A673 (cell line): ENCODE data around the gene BBS9. TPM values are rescaled to one million over a fixed set of nuclear protein-coding genes. Genes with fewer than 3 reads are reported as not detected.

Source experiments
- BruUV-seq: library from RNA; stranded (reverse); fragments of 400-500 nt; replicated peaks from 2 replicates; lab custom pipeline; 2021; lab: Mats Ljungman, UMichigan
- CTCF ChIA-PET: fragments of 300-600 bp; sonication (Branson Sonifier 250); formaldehyde crosslinking; loops from one replicate; lab custom pipeline; 2022; ENCODE audit warnings: antibody characterized with exemption; lab: Charles Lee
- POLR2A ChIA-PET: fragments of 300-600 bp; sonication (Branson Sonifier 250); formaldehyde crosslinking; loops from one replicate; lab custom pipeline; 2022; ENCODE audit warnings: antibody characterized with exemption; ENCODE audit not compliant: low non-redundant PET; lab: Charles Lee
- DNase-seq: peaks from one replicate; pipeline ENCODE4 v3.0.0-alpha.2; 2015; ENCODE audit warnings: low spot score
- H3K27ac ChIP-seq: fragments of 200-600 bp; sonication (generic); 2 replicates; pipeline ENCODE4 v1.5.1; 2016; ENCODE audit warnings: mixed run types, low read depth, mild to moderate bottlenecking, mixed read lengths, antibody characterized with exemption, low read length; ENCODE audit not compliant: poor library complexity, severe bottlenecking
- H3K27me3 ChIP-seq: fragments of 200-600 bp; sonication (generic); replicated peaks from 2 replicates; pipeline ENCODE4 v1.6.1; 2017; ENCODE audit warnings: mixed run types, low read depth, mild to moderate bottlenecking, mixed read lengths, antibody characterized with exemption, low read length; ENCODE audit not compliant: insufficient read depth, poor library complexity
- H3K36me3 ChIP-seq: fragments of 200-600 bp; sonication (generic); 2 replicates; pipeline ENCODE4 v1.6.1; 2016; ENCODE audit warnings: mixed run types, mild to moderate bottlenecking, mixed read lengths, antibody characterized with exemption, low read length; ENCODE audit not compliant: insufficient read depth, poor library complexity, severe bottlenecking
- H3K4me1 ChIP-seq: fragments of 200-600 bp; sonication (generic); 2 replicates; pipeline ENCODE4 v1.6.1; 2017; ENCODE audit warnings: mixed run types, mild to moderate bottlenecking, mixed read lengths, antibody characterized with exemption, low read length; ENCODE audit not compliant: insufficient read depth, poor library complexity, severe bottlenecking
- H3K4me3 ChIP-seq: fragments of 200-600 bp; sonication (generic); 2 replicates; pipeline ENCODE4 v1.5.1; 2016; ENCODE audit warnings: low read depth, mixed run types, mild to moderate bottlenecking, mixed read lengths, low read length; ENCODE audit not compliant: poor library complexity, severe bottlenecking
- H3K9me3 ChIP-seq: fragments of 200-600 bp; sonication (generic); 2 replicates; pipeline ENCODE4 v1.6.1; 2016; ENCODE audit warnings: mixed run types, low read depth, mild to moderate bottlenecking, mixed read lengths, antibody characterized with exemption, low read length; ENCODE audit not compliant: poor library complexity, severe bottlenecking
- CTCF ChIP-seq: fragments of 300-800, 200-600 bp; sonication (generic); conservative IDR thresholded peaks from 2 replicates; pipeline ENCODE4 v1.5.1; 2017; ENCODE audit warnings: low read depth, mild to moderate bottlenecking, antibody characterized with exemption, low read length, moderate library complexity, mixed read lengths
- EZH2 ChIP-seq: fragments of 200-600 bp; sonication (generic); IDR thresholded peaks from 2 replicates; pipeline ENCODE4 v1.6.1; 2017; ENCODE audit warnings: borderline replicate concordance, low read depth, mild to moderate bottlenecking, mixed read lengths, antibody characterized with exemption, low read length; ENCODE audit not compliant: poor library complexity, severe bottlenecking
- intact Hi-C: fragments of 100-400 bp; cut with micrococcal nuclease; formaldehyde crosslinking; loops from one replicate; pipeline ENCODE4 v1.10.0; 2022; ENCODE audit not compliant: unreplicated experiment
- total RNA-seq: library from RNA; stranded (reverse); gene quantifications from 2 replicates; pipeline ENCODE4 v1.2.3, GENCODE V29; 2021

The BBS9 gene
- total RNA-seq, 1 experiment from 2014 or later = 9.4 TPM

GRCh38 chr7:33251301-33251700 is 121.9 kb downstream of the BBS9 start:
- no peak for DNase-seq
- H3K4me1 ChIP-seq = no peaks in the 10 kb centered on the region
- no peak overlapping the region for H3K27ac ChIP-seq
- no TSS peak for BruUV-seq
- H3K36me3 ChIP-seq = no peaks in the 10 kb centered on the region
- POLR2A ChIA-PET = no interaction called here
- CTCF ChIA-PET = no interaction called here
- intact Hi-C loops = no loop called here
- H3K27me3 ChIP-seq = no peaks in the 10 kb centered on the region
- H3K4me3 ChIP-seq = no peak overlapping the region
- TF ChIP-seq CTCF = no peak
- TF ChIP-seq EZH2 = no peak
- no peaks in the 10 kb centered on the region for H3K9me3 ChIP-seq

GRCh38 chr7:33258491-33258951 is 129.2 kb downstream of the BBS9 start:
- no peaks in the 10 kb centered on the region for H3K4me1 ChIP-seq
- no peaks in the 10 kb centered on the region for H3K36me3 ChIP-seq
- H3K27ac ChIP-seq = no peak overlapping the region
- no peak for DNase-seq
- H3K4me3 ChIP-seq = no peak overlapping the region
- H3K27me3 ChIP-seq = no peaks in the 10 kb centered on the region
- TF ChIP-seq CTCF (no peak), EZH2 (no peak)
- intact Hi-C loops = no loop called here
- no TSS peak for BruUV-seq
- no peaks in the 10 kb centered on the region for H3K9me3 ChIP-seq
- ChIA-PET POLR2A (no interaction called here), CTCF (no interaction called here)

GRCh38 chr7:33261585-33261984 is 132.2 kb downstream of the BBS9 start:
- TF ChIP-seq EZH2 (no peak), CTCF (no peak)
- no peaks in the 10 kb centered on the region for H3K36me3 ChIP-seq
- H3K27me3 ChIP-seq = no peaks in the 10 kb centered on the region
- ChIA-PET POLR2A (no interaction called here), CTCF (no interaction called here)
- H3K4me3 ChIP-seq = no peak overlapping the region
- H3K9me3 ChIP-seq = no peaks in the 10 kb centered on the region
- no TSS peak for BruUV-seq
- no peaks in the 10 kb centered on the region for H3K4me1 ChIP-seq
- no peak for DNase-seq
- no peak overlapping the region for H3K27ac ChIP-seq
- intact Hi-C loops = no loop called here
